ENCODE measurements around the gene TGFBR3L. TPM values are rescaled to one million over a fixed set of nuclear protein-coding genes. Genes with fewer than 3 reads are reported as not detected.

The TGFBR3L gene
- total and polyA plus RNA-seq, 10 of the 15 experiments (the other 5 are each of a cell fraction or from before 2014, with no cell fraction given), result 0.20 to 0.23 TPM; not detected in 8

DNA sequence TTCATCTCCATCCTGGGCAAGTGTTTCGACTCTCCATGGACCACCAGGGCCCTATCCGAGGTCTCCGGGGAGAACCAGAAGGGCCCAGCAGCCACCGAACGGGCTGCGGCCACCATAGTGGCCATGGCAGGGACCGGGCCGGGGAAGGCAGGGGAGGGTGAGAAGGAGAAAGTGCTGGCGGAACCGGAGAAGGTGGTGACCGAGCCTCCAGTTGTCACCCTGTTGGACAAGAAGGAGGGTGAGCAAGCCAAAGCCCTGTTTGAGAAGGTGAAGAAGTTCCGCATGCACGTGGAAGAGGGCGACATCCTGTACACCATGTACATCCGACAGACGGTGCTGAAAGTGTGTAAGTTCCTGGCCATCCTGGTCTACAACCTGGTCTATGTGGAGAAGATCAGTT lies 15.7 kb upstream of the TGFBR3L start (continued):
- TF ChIP-seq, protein P1, sequence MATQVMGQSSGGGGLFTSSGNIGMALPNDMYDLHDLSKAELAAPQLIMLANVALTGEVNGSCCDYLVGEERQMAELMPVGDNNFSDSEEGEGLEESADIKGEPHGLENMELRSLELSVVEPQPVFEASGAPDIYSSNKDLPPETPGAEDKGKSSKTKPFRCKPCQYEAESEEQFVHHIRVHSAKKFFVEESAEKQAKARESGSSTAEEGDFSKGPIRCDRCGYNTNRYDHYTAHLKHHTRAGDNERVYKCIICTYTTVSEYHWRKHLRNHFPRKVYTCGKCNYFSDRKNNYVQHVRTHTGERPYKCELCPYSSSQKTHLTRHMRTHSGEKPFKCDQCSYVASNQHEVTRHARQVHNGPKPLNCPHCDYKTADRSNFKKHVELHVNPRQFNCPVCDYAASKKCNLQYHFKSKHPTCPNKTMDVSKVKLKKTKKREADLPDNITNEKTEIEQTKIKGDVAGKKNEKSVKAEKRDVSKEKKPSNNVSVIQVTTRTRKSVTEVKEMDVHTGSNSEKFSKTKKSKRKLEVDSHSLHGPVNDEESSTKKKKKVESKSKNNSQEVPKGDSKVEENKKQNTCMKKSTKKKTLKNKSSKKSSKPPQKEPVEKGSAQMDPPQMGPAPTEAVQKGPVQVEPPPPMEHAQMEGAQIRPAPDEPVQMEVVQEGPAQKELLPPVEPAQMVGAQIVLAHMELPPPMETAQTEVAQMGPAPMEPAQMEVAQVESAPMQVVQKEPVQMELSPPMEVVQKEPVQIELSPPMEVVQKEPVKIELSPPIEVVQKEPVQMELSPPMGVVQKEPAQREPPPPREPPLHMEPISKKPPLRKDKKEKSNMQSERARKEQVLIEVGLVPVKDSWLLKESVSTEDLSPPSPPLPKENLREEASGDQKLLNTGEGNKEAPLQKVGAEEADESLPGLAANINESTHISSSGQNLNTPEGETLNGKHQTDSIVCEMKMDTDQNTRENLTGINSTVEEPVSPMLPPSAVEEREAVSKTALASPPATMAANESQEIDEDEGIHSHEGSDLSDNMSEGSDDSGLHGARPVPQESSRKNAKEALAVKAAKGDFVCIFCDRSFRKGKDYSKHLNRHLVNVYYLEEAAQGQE (IDR thresholded peaks at IDR 0.05; ENCODE audit: low read depth, low read length), result no peak
- TF ChIP-seq RAD51 (IDR thresholded peaks at IDR 0.05), result no peak
- no peak for TF ChIP-seq STAT1 (conservative IDR thresholded peaks at IDR 0.05)
- no peak for TF ChIP-seq SUZ12 (IDR thresholded peaks at IDR 0.05; ENCODE audit: unreplicated experiment)
- no peak for TF ChIP-seq TCF3 (IDR thresholded peaks at IDR 0.05; ENCODE audit: borderline replicate concordance, insufficient read depth, low read depth, low read length)
- TF ChIP-seq KAT2A (conservative IDR thresholded peaks at IDR 0.05; ENCODE audit: control insufficient read depth, low read depth, low read length), result no peak

DNA sequence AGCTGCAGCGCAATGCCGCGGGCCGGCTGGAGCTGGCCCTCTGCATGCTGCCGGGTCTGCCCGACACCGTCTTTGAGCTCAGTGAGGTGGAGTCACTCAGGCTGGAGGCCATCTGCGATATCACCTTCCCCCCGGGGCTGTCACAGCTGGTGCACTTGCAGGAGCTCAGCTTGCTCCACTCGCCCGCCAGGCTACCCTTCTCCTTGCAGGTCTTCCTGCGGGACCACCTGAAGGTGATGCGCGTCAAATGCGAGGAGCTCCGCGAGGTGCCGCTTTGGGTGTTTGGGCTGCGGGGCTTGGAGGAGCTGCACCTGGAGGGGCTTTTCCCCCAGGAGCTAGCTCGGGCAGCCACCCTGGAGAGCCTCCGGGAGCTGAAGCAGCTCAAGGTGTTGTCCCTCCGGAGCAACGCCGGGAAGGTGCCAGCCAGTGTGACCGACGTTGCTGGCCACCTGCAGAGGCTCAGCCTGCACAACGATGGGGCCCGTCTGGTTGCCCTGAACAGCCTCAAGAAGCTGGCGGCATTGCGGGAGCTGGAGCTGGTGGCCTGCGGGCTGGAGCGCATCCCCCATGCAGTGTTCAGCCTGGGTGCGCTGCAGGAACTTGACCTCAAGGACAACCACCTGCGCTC lies 14.8 kb upstream of the TGFBR3L start:
- H3K27ac ChIP-seq (ENCODE audit: control insufficient read depth, insufficient read depth), result no peak overlapping the region
- H4K20me1 ChIP-seq (ENCODE audit: control insufficient read depth, insufficient read depth), result peaks cover 3% of the 10 kb centered on the region; the same call in 1 of the 2 replicates
- ChIA-PET POLR2A (interaction anchor here (0.5 kb wide), 1 partner anchor 762 kb away, joined by 3 read pairs; no protein-coding TSS in a partner anchor), RAD21 (ENCODE audit: unreplicated experiment) (interaction anchor here (1.0 to 1.2 kb wide), 2 partner anchors 332 kb away, joined by 3 read pairs; no protein-coding TSS in a partner anchor), SMC1A (ENCODE audit: uncharacterized antibody, unreplicated experiment) (no interaction called here), CTCF (interaction anchor here (1.3 to 1.4 kb wide), 3 partner anchors 9 to 262 kb away, joined by 3 to 6 read pairs (median 5); no protein-coding TSS in a partner anchor)
- H3K9me3 ChIP-seq (replicated peaks; ENCODE audit: control insufficient read depth, insufficient read depth, low read length), result no peaks in the 10 kb centered on the region
- ATAC-seq, result no peak
- no peaks in the 10 kb centered on the region for H3K36me3 ChIP-seq (ENCODE audit: control insufficient read depth in 2 of 2, insufficient read depth in 2 of 2, low read length in 1 of 2)
- no peak overlapping the region for H3K4me2 ChIP-seq (ENCODE audit: control insufficient read depth, insufficient read depth)
- 88% methylated on average over 34 of the region's 34 CpGs for WGBS (ENCODE audit: insufficient coverage, insufficient replicate concordance, low lambda C conversion rate, missing lambda C conversion rate)
- intact Hi-C loops (cut with micrococcal nuclease; ENCODE audit: unreplicated experiment) (loop anchor here (10.0 kb wide), 1 partner anchor 215 kb away; the partner anchor contains the start of gene TRAPPC5), in situ Hi-C loops (cut with MboI) (no loop called here)
- no peak for DNase-seq (ENCODE audit: low read depth, low spot score)
- no peaks in the 10 kb centered on the region for H3K27me3 ChIP-seq (replicated peaks in 1 of 2; ENCODE audit: control insufficient read depth in 2 of 2, insufficient read depth in 2 of 2, low read length in 1 of 2)
- peaks cover 16% of the 10 kb centered on the region for H3K79me2 ChIP-seq (ENCODE audit: control insufficient read depth, insufficient read depth, low read length)
- H3K4me3 ChIP-seq, result no peak overlapping the region
- no TSS peak for BruUV-seq (replicated peaks)
- no peak for FAIRE-seq
- peaks cover 10% of the 10 kb centered on the region for H3K4me1 ChIP-seq (ENCODE audit: control insufficient read depth, insufficient read depth, low read length)
- no peak overlapping the region for H3K9ac ChIP-seq (ENCODE audit: control insufficient read depth, insufficient read depth, low read length)
- H2AFZ ChIP-seq (ENCODE audit: control insufficient read depth, low read depth, low read length), result no peak overlapping the region
- TF ChIP-seq, protein P2, sequence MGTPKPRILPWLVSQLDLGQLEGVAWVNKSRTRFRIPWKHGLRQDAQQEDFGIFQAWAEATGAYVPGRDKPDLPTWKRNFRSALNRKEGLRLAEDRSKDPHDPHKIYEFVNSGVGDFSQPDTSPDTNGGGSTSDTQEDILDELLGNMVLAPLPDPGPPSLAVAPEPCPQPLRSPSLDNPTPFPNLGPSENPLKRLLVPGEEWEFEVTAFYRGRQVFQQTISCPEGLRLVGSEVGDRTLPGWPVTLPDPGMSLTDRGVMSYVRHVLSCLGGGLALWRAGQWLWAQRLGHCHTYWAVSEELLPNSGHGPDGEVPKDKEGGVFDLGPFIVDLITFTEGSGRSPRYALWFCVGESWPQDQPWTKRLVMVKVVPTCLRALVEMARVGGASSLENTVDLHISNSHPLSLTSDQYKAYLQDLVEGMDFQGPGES (IDR thresholded peaks at IDR 0.05), result no peak
- TF ChIP-seq FOXK2 (IDR thresholded peaks at IDR 0.05) (no peak), POLR2AphosphoS5 (IDR thresholded peaks at IDR 0.05; ENCODE audit: low read length) (no peak), NFYB (IDR thresholded peaks at IDR 0.05; ENCODE audit: insufficient read depth, low read depth, low read length) (no peak), NR2F1 (conservative IDR thresholded peaks at IDR 0.05) (no peak), MYB (IDR thresholded peaks at IDR 0.05; ENCODE audit: borderline replicate concordance, low read depth, low read length) (no peak), HCFC1 (IDR thresholded peaks at IDR 0.05; ENCODE audit: low read length) (no peak)
- TF ChIP-seq, protein P3, sequence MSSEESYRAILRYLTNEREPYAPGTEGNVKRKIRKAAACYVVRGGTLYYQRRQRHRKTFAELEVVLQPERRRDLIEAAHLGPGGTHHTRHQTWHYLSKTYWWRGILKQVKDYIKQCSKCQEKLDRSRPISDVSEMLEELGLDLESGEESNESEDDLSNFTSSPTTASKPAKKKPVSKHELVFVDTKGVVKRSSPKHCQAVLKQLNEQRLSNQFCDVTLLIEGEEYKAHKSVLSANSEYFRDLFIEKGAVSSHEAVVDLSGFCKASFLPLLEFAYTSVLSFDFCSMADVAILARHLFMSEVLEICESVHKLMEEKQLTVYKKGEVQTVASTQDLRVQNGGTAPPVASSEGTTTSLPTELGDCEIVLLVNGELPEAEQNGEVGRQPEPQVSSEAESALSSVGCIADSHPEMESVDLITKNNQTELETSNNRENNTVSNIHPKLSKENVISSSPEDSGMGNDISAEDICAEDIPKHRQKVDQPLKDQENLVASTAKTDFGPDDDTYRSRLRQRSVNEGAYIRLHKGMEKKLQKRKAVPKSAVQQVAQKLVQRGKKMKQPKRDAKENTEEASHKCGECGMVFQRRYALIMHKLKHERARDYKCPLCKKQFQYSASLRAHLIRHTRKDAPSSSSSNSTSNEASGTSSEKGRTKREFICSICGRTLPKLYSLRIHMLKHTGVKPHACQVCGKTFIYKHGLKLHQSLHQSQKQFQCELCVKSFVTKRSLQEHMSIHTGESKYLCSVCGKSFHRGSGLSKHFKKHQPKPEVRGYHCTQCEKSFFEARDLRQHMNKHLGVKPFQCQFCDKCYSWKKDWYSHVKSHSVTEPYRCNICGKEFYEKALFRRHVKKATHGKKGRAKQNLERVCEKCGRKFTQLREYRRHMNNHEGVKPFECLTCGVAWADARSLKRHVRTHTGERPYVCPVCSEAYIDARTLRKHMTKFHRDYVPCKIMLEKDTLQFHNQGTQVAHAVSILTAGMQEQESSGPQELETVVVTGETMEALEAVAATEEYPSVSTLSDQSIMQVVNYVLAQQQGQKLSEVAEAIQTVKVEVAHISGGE (CRISPR knock-in tag; IDR thresholded peaks at IDR 0.05), result no peak

All from GM12878 (cell line).